ENCODE results near the gene ETFA.

ETFA gene

GRCh38 chr15:76215634-76216033 is 95.6 kb downstream of the ETFA start:
- DNase-seq (ENCODE audit: low spot score): no peak

DNA sequence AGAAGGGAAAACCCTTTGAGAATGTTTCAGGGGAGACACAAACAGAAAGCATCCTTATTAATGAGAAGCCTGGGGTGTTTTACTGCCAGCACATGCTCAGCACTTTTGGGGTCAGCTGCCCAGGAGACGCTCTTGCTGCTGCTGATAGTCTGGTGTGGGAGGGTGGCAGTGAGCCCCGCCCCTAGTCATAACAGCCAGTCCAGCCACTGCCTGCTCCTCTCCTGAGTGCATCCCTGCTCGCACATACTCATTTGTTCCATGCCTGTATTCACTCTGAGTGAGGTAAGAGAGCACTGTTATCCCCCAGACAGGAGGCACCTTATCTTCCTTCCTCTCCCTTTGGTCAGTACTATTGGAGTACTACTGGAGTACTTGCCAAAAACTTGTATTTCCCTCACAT is 101.3 kb downstream of the ETFA start:
- DNase-seq (ENCODE audit: low spot score): no peak

DNA sequence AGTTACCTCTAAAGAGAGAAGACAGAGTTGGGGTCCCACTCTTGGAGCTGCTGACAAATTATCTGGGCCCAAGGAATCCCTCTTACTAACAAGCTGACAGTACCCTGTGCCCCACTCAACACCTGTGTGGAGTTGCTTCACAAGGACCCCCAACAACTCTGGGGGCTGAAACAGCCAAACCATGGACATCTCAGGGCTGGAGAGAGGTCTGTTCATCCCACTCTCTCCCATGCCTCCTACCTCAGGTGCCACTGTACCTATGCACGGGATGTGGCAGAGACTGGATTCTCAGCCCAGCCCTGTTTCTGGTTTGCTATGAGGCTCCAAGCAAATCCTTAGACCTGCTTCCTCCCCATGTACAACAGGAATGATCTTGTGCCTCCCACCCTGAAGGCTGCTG is 101.7 kb downstream of the ETFA start:
- DNase-seq (ENCODE audit: low spot score): no peak

- no peak for DNase-seq (ENCODE audit: low spot score)
Measured at GRCh38 chr15:76208786-76209424, 102.4 kb downstream of the ETFA start.

DNA sequence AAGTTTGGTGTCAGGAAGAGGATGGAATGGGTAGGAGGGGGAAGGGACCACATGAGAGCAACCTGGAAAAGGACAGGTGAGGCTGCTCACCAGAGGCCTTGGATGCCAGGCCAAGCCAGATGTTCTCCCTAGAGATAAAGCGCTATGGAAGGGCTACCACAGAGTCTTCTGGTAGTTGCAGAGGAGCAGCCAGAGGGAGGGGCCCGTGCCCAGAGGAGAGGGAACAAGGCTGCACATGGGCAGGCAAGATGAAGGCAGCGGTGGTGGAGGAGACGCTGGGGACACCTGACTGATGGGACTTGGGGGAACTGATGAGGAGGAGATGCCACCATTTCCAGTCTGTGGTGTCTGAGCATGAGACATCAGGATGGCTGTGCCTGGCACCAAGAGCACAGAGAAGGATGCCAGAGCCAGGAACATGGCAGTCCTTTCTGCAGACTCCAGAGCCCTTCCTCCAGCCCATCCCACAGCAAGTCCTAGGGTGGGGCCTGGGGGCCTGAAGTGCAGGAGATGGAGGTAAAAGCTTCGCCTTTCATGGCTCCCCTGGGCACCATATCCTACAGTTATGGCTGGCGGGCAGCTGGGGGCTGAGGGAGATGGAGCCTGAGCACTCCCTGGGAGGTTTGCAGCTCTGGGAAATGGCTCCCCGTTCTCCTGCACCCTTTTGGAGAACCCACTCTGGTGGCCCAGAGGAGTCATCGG is 103.0 kb downstream of the ETFA start:
- DNase-seq (ENCODE audit: low spot score): no peak

GRCh38 chr15:76206325-76206976 is 104.8 kb downstream of the ETFA start:
- no peak for DNase-seq (ENCODE audit: low spot score)

- no peak for DNase-seq (ENCODE audit: low spot score)
Measured at GRCh38 chr15:76204916-76205460, 106.3 kb downstream of the ETFA start.

DNA sequence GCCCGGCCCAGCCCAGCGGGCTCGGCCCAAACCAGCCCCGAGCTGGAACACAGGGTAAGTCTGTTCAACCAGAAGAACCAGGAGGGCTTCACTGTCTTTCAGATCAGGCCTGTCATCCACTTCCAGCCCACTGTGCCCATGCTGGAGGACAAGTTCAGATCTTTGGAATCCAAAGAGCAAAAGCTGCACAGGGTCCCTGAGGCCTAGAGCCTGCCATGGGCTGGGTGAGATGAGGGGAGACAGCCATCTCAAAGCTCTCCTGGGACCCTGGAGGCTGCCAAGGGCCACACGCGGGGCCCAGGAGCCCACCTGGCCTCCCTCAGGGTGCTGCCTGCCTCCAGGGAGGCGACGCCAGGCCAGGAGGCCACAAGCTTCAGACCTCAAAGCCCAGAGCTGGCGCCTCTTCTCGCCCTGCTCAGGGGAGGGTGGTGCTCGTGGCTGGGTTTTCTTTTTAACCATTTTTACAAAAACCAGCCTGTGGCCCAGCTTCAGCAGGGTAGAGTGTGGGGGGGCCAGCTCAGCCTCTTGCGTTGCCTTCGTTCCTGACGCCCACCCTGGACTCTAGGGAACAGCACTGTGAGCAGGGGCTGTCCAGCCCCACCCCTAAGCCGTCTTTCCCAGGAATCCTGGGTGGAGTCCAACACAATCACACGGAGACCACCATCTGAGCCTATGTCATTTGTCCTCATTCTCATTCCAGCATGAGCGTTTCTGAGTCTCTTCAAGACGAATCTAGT is 107.0 kb downstream of the ETFA start:
- DNase-seq (ENCODE audit: low spot score): no peak

DNA sequence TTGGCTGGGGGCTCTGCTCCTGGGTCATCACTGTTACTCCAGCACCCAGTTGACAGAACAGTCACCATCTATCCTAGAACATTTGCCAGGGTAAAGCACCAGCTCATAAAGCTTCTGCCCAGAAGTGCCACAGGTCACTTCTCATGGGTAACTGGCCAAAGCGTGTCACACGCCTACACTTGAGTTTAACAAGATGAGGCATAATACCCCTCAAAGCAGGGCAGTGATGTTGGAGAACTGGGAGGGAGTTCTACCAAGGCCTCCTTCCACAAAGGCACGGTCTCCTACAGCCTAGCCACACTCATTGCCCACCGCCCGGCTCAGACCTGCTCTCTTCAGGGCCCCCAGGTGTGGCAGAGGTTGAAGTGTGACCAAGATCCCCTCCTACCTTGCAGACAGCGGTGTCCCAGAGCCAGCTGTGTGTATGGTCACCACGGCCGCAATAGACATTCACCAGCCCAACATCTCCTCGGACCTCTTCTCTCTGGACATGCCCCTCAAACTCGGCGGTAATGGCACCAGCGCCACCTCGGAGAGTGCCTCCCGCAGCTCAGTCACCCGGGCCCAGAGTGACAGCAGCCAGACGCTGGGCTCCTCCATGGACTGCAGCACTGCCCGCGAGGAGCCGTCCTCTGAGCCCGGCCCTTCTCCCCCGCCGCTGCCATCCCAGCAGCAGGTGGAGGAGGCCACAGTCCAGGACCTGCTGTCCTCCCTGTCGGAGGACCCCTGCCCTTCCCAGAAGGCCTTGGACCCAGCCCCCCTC is 107.7 kb downstream of the ETFA start:
- no peak for DNase-seq (ENCODE audit: low spot score)

GRCh38 chr15:76201536-76202255 is 109.6 kb downstream of the ETFA start:
- no peak for DNase-seq (ENCODE audit: low spot score)

DNA sequence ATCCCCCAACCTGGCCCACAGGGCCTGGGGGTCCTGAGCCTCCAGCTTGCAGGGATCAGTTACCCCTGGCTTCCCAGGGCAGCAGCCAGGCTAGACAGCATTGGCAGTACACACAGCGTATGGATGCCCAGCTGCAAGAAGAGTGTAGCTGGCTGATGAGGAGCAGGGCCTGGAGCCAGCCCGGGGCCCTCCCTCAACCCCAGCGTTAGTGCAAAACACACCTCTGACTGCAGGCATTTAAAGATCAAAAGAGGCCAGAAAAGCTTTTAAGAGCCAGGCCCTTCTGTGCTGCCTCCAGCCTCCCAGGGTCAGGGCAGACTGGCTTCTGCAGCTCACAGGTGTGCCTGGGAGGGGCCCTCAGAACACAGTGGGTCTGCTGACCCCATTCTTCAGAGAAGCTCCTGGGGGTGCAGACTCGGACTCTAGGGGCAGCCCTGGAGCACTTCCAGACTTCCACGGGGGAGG is 110.6 kb downstream of the ETFA start:
- no peak for DNase-seq (ENCODE audit: low spot score)

DNA sequence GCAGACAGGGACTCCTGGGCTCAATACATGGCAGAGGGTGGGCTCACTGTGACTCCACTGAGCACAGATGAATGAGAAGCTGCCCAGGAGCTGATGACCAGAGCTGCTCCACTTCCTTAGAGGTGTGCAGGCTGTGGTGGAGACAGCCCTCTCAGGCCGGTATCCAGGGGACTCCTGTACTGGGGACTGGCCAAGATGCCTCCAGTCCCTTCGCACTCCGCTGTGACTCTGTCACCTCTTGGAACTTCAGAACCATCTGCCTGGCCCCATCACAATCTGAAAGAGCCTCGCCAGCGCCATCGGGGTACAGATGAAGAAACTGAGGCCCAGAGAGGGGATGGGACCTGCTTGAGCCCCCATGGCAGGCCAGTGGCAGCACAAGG is 111.2 kb downstream of the ETFA start:
- no peak for DNase-seq (ENCODE audit: low spot score)

DNA sequence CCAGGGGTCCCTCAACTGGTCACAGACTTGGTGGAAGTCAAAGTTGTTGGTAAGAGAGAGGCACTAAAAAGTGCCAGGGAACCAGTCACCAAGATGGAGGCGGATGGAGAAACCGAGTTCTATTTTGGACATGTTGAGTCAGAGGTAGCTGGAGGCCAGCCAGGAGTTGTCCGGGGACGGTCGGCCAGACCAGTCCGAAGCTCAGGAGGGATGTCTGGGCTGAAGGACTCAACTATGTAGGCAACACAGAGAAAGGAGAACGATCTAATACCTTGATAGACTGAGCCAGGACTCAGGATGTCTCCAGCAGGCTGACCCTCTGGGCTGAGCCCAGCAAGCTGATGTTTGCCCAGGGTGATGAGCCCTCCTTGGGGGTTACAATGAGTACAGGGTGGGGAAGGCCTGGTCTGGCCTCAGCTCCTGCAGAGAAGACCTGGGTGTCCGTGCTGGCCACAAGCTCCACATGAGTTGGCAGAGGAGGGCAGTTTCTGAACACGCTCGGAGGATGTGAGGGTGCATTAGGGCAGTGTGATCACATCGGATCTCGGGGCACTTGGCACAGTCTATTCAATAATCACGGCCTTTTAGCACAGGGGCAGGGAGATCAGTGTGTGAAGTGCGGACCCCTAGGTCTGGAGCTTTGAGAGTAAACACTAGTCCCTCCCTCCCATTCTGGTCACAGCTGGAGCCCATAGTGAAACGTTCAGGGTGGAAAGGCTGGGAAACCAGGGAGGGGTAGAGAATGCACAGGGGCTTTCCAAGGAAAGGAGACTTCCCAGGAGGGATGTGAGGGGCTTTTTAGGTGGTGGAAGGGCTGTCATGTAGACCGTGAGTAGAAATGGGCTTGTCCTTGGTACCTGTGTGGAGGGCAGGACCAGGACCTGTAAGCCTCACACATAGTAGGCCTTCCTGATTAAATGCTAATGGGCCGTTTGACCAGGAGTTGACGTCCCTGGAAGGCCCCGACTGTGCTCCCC is 111.9 kb downstream of the ETFA start:
- DNase-seq (ENCODE audit: low spot score): no peak

GRCh38 chr15:76198456-76199105 is 112.7 kb downstream of the ETFA start:
- no peak for DNase-seq (ENCODE audit: low spot score)

GRCh38 chr15:76197703-76198455 is 113.4 kb downstream of the ETFA start:
- no peak for DNase-seq (ENCODE audit: low spot score)

DNA sequence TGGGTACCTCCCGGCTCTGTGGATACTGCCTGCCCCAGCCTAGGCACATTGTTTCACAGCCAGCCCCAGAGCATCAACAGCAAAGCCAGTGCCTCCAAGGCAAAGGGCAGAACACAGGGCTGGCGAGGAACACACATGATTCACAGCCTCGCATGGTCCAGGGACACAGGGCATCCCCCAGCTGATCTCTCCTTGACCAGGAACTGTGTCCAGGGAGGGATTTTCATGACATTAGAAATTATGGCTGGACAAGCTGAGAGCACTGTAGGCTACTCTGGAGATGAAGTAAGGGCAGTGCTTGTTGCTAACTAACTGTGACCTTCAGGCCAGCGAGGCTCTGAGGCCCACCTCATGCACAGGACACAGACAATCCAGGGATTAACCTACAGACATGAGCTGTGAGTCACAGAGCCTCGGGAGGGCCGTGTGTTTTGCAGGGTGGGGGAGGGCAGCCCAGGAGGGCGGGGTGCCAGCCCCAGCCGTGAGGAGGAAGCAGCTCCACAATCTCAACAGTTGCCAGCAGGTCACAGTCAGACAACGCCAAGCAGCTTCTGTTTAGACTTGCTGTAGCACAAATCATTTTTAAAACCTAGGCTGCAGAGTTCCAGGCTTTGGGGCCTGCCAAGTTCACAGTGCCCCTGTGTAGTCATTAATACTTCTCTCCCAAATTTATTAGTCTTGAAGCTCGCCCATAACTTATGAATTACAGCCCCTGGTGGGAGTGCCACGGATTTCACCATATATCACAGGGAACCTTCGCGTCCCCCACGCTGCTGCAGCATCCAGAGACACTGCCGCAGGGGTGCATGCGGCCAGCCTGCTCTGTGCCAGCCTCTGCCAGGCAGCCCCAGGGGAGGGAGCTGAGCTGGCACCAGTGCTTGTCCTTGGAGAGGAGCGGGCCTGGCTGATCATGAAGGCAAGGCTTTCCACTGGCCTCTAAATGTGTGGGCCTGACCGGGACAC is 114.7 kb downstream of the ETFA start:
- DNase-seq (ENCODE audit: low spot score): peak; percentile 45

Measured in NAMALWA (cell line).